ENCODE data around the gene KCNG1.

GRCh38 chr20:51065615-51066014, 42.7 kb upstream of the KCNG1 start:
- no peak for TF ChIP-seq CTCF (IDR thresholded peaks at IDR 0.05; ENCODE audit: low read length)
- TF ChIP-seq EZH2 (IDR thresholded peaks at IDR 0.05; ENCODE audit: borderline replicate concordance, low read length) = no peak
